Bladder microvascular endothelial cell (primary cell): ENCODE measurements around the gene ELK1. TPM values are rescaled to one million over a fixed set of nuclear protein-coding genes. Genes with fewer than 3 reads are reported as not detected.

Experiments used
- total RNA-seq: library from RNA; depleted of rRNA; stranded (reverse); fragments of >200 nt; gene quantifications from 2 replicates; pipeline ENCODE4 v1.2.3, GENCODE V29; 2014

Gene ELK1, protein sequence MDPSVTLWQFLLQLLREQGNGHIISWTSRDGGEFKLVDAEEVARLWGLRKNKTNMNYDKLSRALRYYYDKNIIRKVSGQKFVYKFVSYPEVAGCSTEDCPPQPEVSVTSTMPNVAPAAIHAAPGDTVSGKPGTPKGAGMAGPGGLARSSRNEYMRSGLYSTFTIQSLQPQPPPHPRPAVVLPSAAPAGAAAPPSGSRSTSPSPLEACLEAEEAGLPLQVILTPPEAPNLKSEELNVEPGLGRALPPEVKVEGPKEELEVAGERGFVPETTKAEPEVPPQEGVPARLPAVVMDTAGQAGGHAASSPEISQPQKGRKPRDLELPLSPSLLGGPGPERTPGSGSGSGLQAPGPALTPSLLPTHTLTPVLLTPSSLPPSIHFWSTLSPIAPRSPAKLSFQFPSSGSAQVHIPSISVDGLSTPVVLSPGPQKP
- total RNA-seq, result 6.5 and 11.9 TPM in 2 replicates

GRCh38 chrX:47650164-47651042 lies at the start of gene ELK1:
ELK1 (minus strand) TSS chrX:47650563; CDS start chrX:47641441, 9,122 bp downstream.

DNA sequence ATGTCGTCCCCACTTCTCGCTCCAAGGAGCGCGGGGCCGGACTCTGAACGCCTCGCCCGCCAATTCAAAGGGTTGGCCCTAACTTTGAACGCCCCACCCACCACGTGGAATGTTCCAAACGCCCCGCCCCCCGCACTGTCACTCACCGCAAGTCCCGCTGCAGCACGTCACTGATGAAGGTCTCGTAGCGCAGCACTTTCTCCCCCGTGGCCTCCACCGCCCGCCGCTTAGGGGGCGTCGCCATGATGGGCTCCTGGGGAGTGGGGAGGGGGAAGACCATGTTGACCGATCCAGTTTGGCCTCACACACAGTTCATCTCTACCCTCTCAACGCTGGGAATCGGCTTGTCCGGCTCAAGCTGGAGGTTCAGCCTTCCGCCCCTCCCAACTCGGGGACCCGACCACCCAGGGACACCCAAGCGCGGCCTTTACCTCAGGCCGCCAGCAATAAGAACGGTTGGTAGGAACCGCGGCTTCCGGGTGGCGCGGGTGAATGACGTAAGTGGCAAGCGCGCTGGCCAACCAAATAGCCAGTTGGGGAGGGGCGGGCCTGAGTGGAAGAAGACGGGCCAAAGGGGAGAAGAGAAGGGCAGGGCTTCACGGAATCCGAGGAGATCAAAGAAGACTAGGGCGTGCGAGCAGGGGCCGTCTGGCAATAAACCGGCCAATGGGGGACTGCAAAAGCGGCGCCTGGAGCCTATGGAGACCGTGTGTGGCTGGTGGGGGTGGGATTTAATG lies 8.5 kb upstream of the ELK1 start, which contains the start of gene UXT:
Gene UXT, minus strand, starts transcription at position 497 of the 737 bp plus-strand sequence. Its CDS starts 253 bp downstream, at position 244.

GRCh38 chrX:47629419-47630200 lies 20.8 kb downstream of the ELK1 start, which contains the start of gene CFP:
CFP (minus strand) TSS chrX:47629930; CDS start chrX:47629844, 86 bp downstream.

DNA sequence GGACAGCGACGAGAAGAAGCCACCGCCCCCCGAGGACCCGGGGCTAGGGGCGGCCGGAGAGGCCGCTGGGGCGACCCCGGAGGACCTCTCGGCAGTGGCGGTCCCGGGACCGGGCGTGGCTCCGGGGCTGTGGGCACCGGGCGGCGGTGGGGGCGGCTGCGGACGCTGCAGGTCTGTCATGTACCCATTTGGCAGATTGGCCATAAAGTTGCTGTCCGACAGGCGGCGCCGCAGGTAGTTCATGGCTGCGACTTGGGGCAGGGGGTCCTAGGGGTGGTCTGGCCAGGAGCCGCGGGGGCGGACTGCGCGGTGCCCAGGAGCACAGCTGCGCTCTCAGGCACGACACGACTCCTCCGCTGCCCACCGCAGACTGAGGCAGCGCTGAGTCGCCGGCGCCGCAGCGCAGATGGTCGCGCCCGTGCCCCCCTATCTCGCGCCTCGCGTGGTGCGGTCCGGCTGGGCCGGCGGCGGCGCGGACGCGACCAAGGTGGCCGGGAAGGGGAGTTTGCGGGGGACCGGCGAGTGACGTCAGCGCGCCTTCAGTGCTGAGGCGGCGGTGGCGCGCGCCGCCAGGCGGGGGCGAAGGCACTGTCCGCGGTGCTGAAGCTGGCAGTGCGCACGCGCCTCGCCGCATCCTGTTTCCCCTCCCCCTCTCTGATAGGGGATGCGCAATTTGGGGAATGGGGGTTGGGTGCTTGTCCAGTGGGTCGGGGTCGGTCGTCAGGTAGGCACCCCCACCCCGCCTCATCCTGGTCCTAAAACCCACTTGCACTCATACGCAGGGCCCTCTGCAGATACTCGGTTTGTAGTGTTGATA lies 30.7 kb downstream of the ELK1 start, which contains the start of gene SYN1:
Gene SYN1, minus strand, starts transcription at position 372 of the 817 bp plus-strand sequence. Its CDS starts 129 bp downstream, at position 243.

Other genes starting within 250 kb of the ELK1 start
- 4.7 and 7.6 TPM in 2 replicates for gene ZNF41, start 167.3 kb downstream of the ELK1 start, total RNA-seq
- gene ARAF, start 89.4 kb downstream of the ELK1 start, total RNA-seq, result 6.8 and 16.7 TPM in 2 replicates
- 40.2 and 56.6 TPM in 2 replicates for gene TIMP1, start 68.1 kb downstream of the ELK1 start, total RNA-seq
- gene SYN1, start 30.7 kb downstream of the ELK1 start, total RNA-seq, result under 0.01 TPM in 1 of 2 replicates, not detected in the other
- 0.06 and 0.49 TPM in 2 replicates for gene CFP, start 20.6 kb downstream of the ELK1 start, total RNA-seq
- gene UXT, start 8.6 kb upstream of the ELK1 start, total RNA-seq, result 80.1 and 91.6 TPM in 2 replicates
- gene ZNF81, start 186.3 kb upstream of the ELK1 start, total RNA-seq, result 2.8 and 7.9 TPM in 2 replicates